ENCODE measurements around the gene LY6G6C.

The LY6G6C gene

DNA sequence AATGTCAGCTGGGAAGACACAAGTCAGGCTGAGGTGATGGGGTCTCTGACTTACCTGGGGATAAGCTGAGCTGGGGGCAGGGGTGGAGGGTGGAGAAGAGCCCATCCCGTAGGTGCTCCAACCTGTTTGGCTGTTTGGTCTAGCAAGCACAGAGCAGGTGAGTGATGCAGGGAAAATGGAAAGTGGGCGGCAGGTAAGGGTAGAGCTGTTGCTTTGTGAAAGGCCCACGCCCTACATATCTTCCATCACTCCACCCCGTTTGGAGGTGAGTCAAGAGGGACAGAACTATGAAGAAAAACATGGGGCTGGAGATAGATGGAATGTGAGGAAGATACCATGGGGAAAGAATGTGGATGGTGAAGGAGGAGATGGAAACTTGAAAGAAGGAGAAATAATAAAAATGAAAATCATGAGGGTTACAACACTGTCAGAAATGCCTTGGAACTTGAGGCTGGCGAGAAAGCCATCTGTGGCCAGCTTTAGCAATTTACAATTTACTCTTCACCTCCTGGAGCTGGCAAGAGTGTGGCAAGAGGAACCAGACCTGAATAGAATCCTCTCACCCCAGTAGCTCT, 1.3 kb downstream of the LY6G6C start:
- TF ChIP-seq, protein P1, sequence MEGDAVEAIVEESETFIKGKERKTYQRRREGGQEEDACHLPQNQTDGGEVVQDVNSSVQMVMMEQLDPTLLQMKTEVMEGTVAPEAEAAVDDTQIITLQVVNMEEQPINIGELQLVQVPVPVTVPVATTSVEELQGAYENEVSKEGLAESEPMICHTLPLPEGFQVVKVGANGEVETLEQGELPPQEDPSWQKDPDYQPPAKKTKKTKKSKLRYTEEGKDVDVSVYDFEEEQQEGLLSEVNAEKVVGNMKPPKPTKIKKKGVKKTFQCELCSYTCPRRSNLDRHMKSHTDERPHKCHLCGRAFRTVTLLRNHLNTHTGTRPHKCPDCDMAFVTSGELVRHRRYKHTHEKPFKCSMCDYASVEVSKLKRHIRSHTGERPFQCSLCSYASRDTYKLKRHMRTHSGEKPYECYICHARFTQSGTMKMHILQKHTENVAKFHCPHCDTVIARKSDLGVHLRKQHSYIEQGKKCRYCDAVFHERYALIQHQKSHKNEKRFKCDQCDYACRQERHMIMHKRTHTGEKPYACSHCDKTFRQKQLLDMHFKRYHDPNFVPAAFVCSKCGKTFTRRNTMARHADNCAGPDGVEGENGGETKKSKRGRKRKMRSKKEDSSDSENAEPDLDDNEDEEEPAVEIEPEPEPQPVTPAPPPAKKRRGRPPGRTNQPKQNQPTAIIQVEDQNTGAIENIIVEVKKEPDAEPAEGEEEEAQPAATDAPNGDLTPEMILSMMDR (IDR thresholded peaks at IDR 0.05; ENCODE audit: insufficient read depth, low read length), result no peak
- no peak overlapping the region for H3K27ac ChIP-seq (replicated peaks)
- no peak for DNase-seq (ENCODE audit: low read depth in 1 of 2, low spot score in 1 of 2)

GRCh38 chr6:31719001-31719400, 2.5 kb downstream of the LY6G6C start:
- no peak overlapping the region for H3K4me3 ChIP-seq (replicated peaks; ENCODE audit: insufficient read depth, low read length)
- TF ChIP-seq, protein P1 (IDR thresholded peaks at IDR 0.05; ENCODE audit: insufficient read depth, low read length), result no peak
- TF ChIP-seq, protein P2, sequence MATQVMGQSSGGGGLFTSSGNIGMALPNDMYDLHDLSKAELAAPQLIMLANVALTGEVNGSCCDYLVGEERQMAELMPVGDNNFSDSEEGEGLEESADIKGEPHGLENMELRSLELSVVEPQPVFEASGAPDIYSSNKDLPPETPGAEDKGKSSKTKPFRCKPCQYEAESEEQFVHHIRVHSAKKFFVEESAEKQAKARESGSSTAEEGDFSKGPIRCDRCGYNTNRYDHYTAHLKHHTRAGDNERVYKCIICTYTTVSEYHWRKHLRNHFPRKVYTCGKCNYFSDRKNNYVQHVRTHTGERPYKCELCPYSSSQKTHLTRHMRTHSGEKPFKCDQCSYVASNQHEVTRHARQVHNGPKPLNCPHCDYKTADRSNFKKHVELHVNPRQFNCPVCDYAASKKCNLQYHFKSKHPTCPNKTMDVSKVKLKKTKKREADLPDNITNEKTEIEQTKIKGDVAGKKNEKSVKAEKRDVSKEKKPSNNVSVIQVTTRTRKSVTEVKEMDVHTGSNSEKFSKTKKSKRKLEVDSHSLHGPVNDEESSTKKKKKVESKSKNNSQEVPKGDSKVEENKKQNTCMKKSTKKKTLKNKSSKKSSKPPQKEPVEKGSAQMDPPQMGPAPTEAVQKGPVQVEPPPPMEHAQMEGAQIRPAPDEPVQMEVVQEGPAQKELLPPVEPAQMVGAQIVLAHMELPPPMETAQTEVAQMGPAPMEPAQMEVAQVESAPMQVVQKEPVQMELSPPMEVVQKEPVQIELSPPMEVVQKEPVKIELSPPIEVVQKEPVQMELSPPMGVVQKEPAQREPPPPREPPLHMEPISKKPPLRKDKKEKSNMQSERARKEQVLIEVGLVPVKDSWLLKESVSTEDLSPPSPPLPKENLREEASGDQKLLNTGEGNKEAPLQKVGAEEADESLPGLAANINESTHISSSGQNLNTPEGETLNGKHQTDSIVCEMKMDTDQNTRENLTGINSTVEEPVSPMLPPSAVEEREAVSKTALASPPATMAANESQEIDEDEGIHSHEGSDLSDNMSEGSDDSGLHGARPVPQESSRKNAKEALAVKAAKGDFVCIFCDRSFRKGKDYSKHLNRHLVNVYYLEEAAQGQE (IDR thresholded peaks at IDR 0.05; ENCODE audit: insufficient replicate concordance, low read depth), result no peak
- TF ChIP-seq GABPA (IDR thresholded peaks at IDR 0.05; ENCODE audit: low read depth) (no peak), SPI1 (IDR thresholded peaks at IDR 0.05; ENCODE audit: borderline replicate concordance, low read depth) (no peak), POLR2AphosphoS5 (IDR thresholded peaks at IDR 0.05; ENCODE audit: low read depth) (no peak)
- DNase-seq (ENCODE audit: low read depth in 1 of 2, low spot score in 1 of 2), result no peak
- no peak overlapping the region for H3K27ac ChIP-seq (replicated peaks)
- H3K27me3 ChIP-seq (ENCODE audit: insufficient read depth, poor library complexity, severe bottlenecking), result no peaks in the 10 kb centered on the region

More for the DNA sequence above, 1.3 kb downstream of the LY6G6C start:
- no peaks in the 10 kb centered on the region for H3K27me3 ChIP-seq (ENCODE audit: insufficient read depth, poor library complexity, severe bottlenecking)
- H3K4me3 ChIP-seq (replicated peaks; ENCODE audit: insufficient read depth, low read length), result no peak overlapping the region

DNA sequence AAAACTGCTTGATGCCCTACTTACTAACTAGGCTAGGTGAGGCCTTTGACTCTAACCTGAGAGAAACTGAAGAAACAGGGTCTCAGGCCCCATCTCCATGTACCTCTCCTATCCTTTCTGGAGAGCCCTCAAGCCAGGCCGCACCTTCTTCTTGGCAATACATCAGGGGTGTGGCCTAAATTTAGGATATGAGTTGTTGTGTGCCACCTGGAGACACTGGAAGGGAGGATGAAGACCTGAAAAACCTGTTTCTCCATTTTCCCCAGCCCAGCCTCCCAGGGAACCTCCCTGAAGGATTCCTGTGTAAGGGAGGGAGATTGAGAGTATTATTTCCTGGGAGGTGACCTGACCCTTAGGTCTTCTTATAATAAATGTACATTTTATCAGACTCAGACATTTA, 3.3 kb downstream of the LY6G6C start:
- TF ChIP-seq GABPA (IDR thresholded peaks at IDR 0.05; ENCODE audit: low read depth) (no peak), SPI1 (IDR thresholded peaks at IDR 0.05; ENCODE audit: borderline replicate concordance, low read depth) (no peak), POLR2AphosphoS5 (IDR thresholded peaks at IDR 0.05; ENCODE audit: low read depth) (no peak)
- TF ChIP-seq, protein P2 (IDR thresholded peaks at IDR 0.05; ENCODE audit: insufficient replicate concordance, low read depth), result no peak
- TF ChIP-seq, protein P1 (IDR thresholded peaks at IDR 0.05; ENCODE audit: insufficient read depth, low read length), result no peak
- H3K4me3 ChIP-seq (replicated peaks; ENCODE audit: insufficient read depth, low read length), result no peak overlapping the region
- no peak overlapping the region for H3K27ac ChIP-seq (replicated peaks)
- DNase-seq (ENCODE audit: low read depth in 1 of 2, low spot score in 1 of 2), result no peak
- no peaks in the 10 kb centered on the region for H3K27me3 ChIP-seq (ENCODE audit: insufficient read depth, poor library complexity, severe bottlenecking)
